B cell (primary cell): ENCODE measurements around the gene SMIM45.

ENCODE experiments used
- ATAC-seq: fragments of 200-7000 bp; cut with Tn5 transposase; one replicate; pipeline ENCODE4 v1.10.0; 2021; ENCODE audit warnings: low read depth, mild to moderate bottlenecking, moderate number of reproducible peaks, moderate library complexity
- CTCF ChIA-PET: fragments of 350-600 bp; sonication (Branson Sonifier 250); formaldehyde crosslinking; loops from one replicate; lab custom pipeline; 2021; ENCODE audit warnings: antibody characterized with exemption, inconsistent platforms; lab: Charles Lee
- POLR2A ChIA-PET: fragments of 350-600 bp; sonication (Branson Sonifier 250); formaldehyde crosslinking; loops from one replicate; lab custom pipeline; 2021; ENCODE audit warnings: antibody characterized with exemption; lab: Charles Lee
- DNase-seq: peaks from one replicate; pipeline ENCODE4 v3.0.0; 2013
- H2AFZ ChIP-seq: 2 replicates; pipeline ENCODE4 v1.6.1; 2012; ENCODE audit warnings: mild to moderate bottlenecking, low read depth, low read length; ENCODE audit not compliant: insufficient read depth, poor library complexity, severe bottlenecking
- H3K27ac ChIP-seq, 2 donors: 1 replicate in 1 of 2; 2 replicates in 1 of 2; pipeline ENCODE4 v1.5.1; 2012 to 2013; ENCODE audit warnings: low read length in 2 of 2, mild to moderate bottlenecking in 2 of 2, moderate library complexity in 1 of 2
- H3K27me3 ChIP-seq, 4 experiments: fragments of 200-600 bp in 1 of 4; sonication (generic) in 1 of 4; replicated peaks in 1 of 4; 1 replicate in 2 of 4; 2 replicates in 2 of 4; pipeline versions ENCODE4 v1.6.1 to v1.7.0; 2013 to 2016; ENCODE audit warnings: low read length in 3 of 4, mild to moderate bottlenecking in 2 of 4, mixed read lengths in 1 of 4, moderate library complexity in 1 of 4; ENCODE audit not compliant: insufficient read depth in 4 of 4, control insufficient read depth in 3 of 4; ENCODE audit errors: control extremely low read depth in 1 of 4
- H3K36me3 ChIP-seq, 2 experiments: replicated peaks in 1 of 2; 1 replicate in 1 of 2; 2 replicates in 1 of 2; pipeline versions ENCODE4 v1.6.1 to v1.7.1; 2013; ENCODE audit warnings: low read length in 1 of 2; ENCODE audit not compliant: insufficient read depth in 2 of 2, control insufficient read depth in 1 of 2; ENCODE audit errors: control extremely low read depth in 1 of 2, extremely low read depth in 1 of 2
- H3K4me1 ChIP-seq, 2 donors: fragments of 200-600 bp in 1 of 2; sonication (generic) in 1 of 2; 1 replicate in 1 of 2; 2 replicates in 1 of 2; pipeline versions ENCODE4 v1.5.1 to v1.6.1; 2013 to 2017; ENCODE audit warnings: low read length in 2 of 2; ENCODE audit not compliant: control insufficient read depth in 2 of 2, insufficient read depth in 2 of 2
- H3K4me2 ChIP-seq: replicated peaks from 2 replicates; pipeline ENCODE3; 2012; ENCODE audit warnings: mild to moderate bottlenecking, low read depth, low read length; ENCODE audit not compliant: poor library complexity, severe bottlenecking
- H3K4me3 ChIP-seq, 5 experiments: fragments of 200-600 bp in 1 of 5; sonication (generic) in 1 of 5; 1 replicate in 3 of 5; 2 replicates in 2 of 5; pipeline versions ENCODE4 v1.5.1 to v1.7.0; 2011 to 2016; ENCODE audit warnings: low read length in 4 of 5, mild to moderate bottlenecking in 4 of 5, low read depth in 2 of 5, control low read depth in 1 of 5, moderate library complexity in 1 of 5; ENCODE audit not compliant: insufficient read depth in 1 of 5; ENCODE audit errors: control extremely low read depth in 1 of 5, extremely low read depth in 1 of 5
- H3K79me2 ChIP-seq: fragments of 200-600 bp; sonication (generic); one replicate; pipeline ENCODE4 v1.6.0; 2016; ENCODE audit warnings: low read length; ENCODE audit not compliant: control insufficient read depth, insufficient read depth
- H3K9ac ChIP-seq: fragments of 200-600 bp; sonication (generic); 2 replicates; pipeline ENCODE4 v1.6.1; 2017; ENCODE audit warnings: mild to moderate bottlenecking, low read length, moderate library complexity
- H3K9me3 ChIP-seq, 3 donors: one replicate each; pipeline versions ENCODE4 v1.6.1 to v1.7.1; 2013; ENCODE audit warnings: low read length in 2 of 3; ENCODE audit not compliant: control insufficient read depth in 2 of 3, insufficient read depth in 1 of 3; ENCODE audit errors: control extremely low read depth in 1 of 3
- H4K20me1 ChIP-seq: 2 replicates; pipeline ENCODE4 v1.6.0; 2012; ENCODE audit warnings: mild to moderate bottlenecking, low read length; ENCODE audit not compliant: insufficient read depth, control insufficient read depth, poor library complexity, severe bottlenecking
- H3K27ac Mint-ChIP-seq: one replicate; pipeline ENCODE4 v1.8.0; 2021; ENCODE audit warnings: mixed read lengths
- H3K27me3 Mint-ChIP-seq: one replicate; pipeline ENCODE4 v1.8.0; 2021; ENCODE audit warnings: mixed read lengths
- H3K4me1 Mint-ChIP-seq: one replicate; pipeline ENCODE4 v1.8.0; 2021; ENCODE audit warnings: mixed read lengths
- H3K4me3 Mint-ChIP-seq: one replicate; pipeline ENCODE4 v1.8.0; 2021; ENCODE audit warnings: mixed read lengths
- H3K9me3 Mint-ChIP-seq: one replicate; pipeline ENCODE4 v1.8.0; 2022; ENCODE audit warnings: mixed read lengths; ENCODE audit not compliant: insufficient read depth
- EZH2 ChIP-seq: IDR thresholded peaks from 2 replicates; pipeline ENCODE4 v1.6.1; 2012; ENCODE audit warnings: borderline replicate concordance, low read depth, mild to moderate bottlenecking, moderate library complexity, low read length; ENCODE audit not compliant: insufficient read depth, poor library complexity, severe bottlenecking
- WGBS: methylation state at CpG from one replicate; pipeline ENCODE4 v1.1.5; 2013; ENCODE audit warnings: missing lambda C conversion rate; ENCODE audit not compliant: insufficient coverage; 5-methylcytosine and 5-hydroxymethylcytosine counted together
- intact Hi-C: fragments of 100-400 bp; cut with micrococcal nuclease; formaldehyde crosslinking; loops from one replicate; pipeline ENCODE4 v1.10.0; 2022
- TF ChIP-seq, protein P1 (sequence below): fragments of 200-600 bp; IDR thresholded peaks from one replicate; pipeline ENCODE4 v1.8.0; 2022; ENCODE audit warnings: antibody characterized with exemption, mild to moderate bottlenecking

Gene SMIM45

GRCh38 chr22:41947424-41948080 lies 4.4 kb upstream of the SMIM45 start:
- DNase-seq = no peak
- Mint-ChIP-seq H3K27ac (no peak overlapping the region), H3K27me3 (no peaks in the 10 kb centered on the region), H3K4me1 (peaks cover 45% of the 10 kb centered on the region), H3K4me3 (peak overlapping the region; percentile 97), H3K9me3 (no peaks in the 10 kb centered on the region)
- Histone ChIP-seq H4K20me1 (no peaks in the 10 kb centered on the region), H2AFZ (peak overlapping the region; percentile 74), H3K27me3 (peaks cover 0 to 10% (median 0%) of the 10 kb centered on the region in 4 experiments), H3K4me2 (peak overlapping the region; percentile 94), H3K9ac (peak overlapping the region; percentile 71), H3K27ac (no peak overlapping the region), H3K9me3 (no peaks in the 10 kb centered on the region), H3K36me3 (no peaks in the 10 kb centered on the region), H3K4me3 (peak overlapping the region in 4 of 5 experiments; percentile 55 to 86 (median 73)), H3K4me1 (peaks cover 27 to 51% of the 10 kb centered on the region in 2 donors), H3K79me2 (no peaks in the 10 kb centered on the region)
- ChIA-PET POLR2A (interaction anchor here (0.5 to 2.2 kb wide), 12 partner anchors 18 to 1179 kb away, joined by 3 to 13 read pairs (median 6); partner anchors contain the start of genes CCDC134, NDUFA6, SNU13 and SREBF2), CTCF (interaction anchor here (1.0 to 5.5 kb wide), 8 partner anchors 8 to 450 kb away, joined by 3 to 52 read pairs (median 4); partner anchors contain the start of genes MEI1 and TNFRSF13C)
- TF ChIP-seq EZH2 = no peak
- TF ChIP-seq, protein P1, sequence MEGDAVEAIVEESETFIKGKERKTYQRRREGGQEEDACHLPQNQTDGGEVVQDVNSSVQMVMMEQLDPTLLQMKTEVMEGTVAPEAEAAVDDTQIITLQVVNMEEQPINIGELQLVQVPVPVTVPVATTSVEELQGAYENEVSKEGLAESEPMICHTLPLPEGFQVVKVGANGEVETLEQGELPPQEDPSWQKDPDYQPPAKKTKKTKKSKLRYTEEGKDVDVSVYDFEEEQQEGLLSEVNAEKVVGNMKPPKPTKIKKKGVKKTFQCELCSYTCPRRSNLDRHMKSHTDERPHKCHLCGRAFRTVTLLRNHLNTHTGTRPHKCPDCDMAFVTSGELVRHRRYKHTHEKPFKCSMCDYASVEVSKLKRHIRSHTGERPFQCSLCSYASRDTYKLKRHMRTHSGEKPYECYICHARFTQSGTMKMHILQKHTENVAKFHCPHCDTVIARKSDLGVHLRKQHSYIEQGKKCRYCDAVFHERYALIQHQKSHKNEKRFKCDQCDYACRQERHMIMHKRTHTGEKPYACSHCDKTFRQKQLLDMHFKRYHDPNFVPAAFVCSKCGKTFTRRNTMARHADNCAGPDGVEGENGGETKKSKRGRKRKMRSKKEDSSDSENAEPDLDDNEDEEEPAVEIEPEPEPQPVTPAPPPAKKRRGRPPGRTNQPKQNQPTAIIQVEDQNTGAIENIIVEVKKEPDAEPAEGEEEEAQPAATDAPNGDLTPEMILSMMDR = no peak
- no peak for ATAC-seq
- 83% methylated on average over 20 of the region's 21 CpGs for WGBS
- intact Hi-C loops = loop anchor here (1.0 to 2.0 kb wide), 2 partner anchors 51 to 167 kb away; partner anchors contain the start of gene WBP2NL

GRCh38 chr22:41948142-41948541 lies 3.8 kb upstream of the SMIM45 start:
- H3K4me3 ChIP-seq = no peak overlapping the region
- WGBS = no CpG with 5 or more reads among the region's 2 CpGs
- CTCF ChIA-PET = interaction anchor here (1.1 to 6.1 kb wide), 6 partner anchors 9 to 449 kb away, joined by 3 to 53 read pairs (median 4); partner anchors contain the start of genes MEI1 and TNFRSF13C
- H4K20me1 ChIP-seq = no peaks in the 10 kb centered on the region
- H3K9ac ChIP-seq = no peak overlapping the region
- no peak overlapping the region for H2AFZ ChIP-seq
- no peak overlapping the region for H3K27ac ChIP-seq
- H3K27ac Mint-ChIP-seq = no peak overlapping the region
- TF ChIP-seq EZH2 = no peak
- TF ChIP-seq, protein P1 = no peak
- H3K27me3 Mint-ChIP-seq = no peaks in the 10 kb centered on the region
- H3K4me3 Mint-ChIP-seq = no peak overlapping the region
- no peaks in the 10 kb centered on the region for H3K36me3 ChIP-seq
- no peaks in the 10 kb centered on the region for H3K79me2 ChIP-seq
- POLR2A ChIA-PET = interaction anchor here (0.6 to 2.2 kb wide), 4 partner anchors 19 to 155 kb away, joined by 5 to 13 read pairs (median 7); partner anchors contain the start of gene SREBF2
- peaks cover 0 to 10% (median 0%) of the 10 kb centered on the region in 4 experiments for H3K27me3 ChIP-seq
- peaks cover 28 to 57% of the 10 kb centered on the region in 2 donors for H3K4me1 ChIP-seq
- intact Hi-C loops = no loop called here
- ATAC-seq = no peak
- H3K9me3 ChIP-seq = no peaks in the 10 kb centered on the region
- H3K4me2 ChIP-seq = no peak overlapping the region
- no peak for DNase-seq
- peaks cover 50% of the 10 kb centered on the region for H3K4me1 Mint-ChIP-seq
- no peaks in the 10 kb centered on the region for H3K9me3 Mint-ChIP-seq
